NCI-H748 treated with DMSO at 0.1 percent for 48 hours (cell line): ENCODE measurements around the gene PDE5A.
A peak's percentile ranks its signal among the peaks of the same experiment; 100 is the strongest.

ENCODE experiments used
- DNase-seq: peaks from one replicate; lab custom pipeline; 2025; lab: John Stamatoyannopoulos, UW

The PDE5A gene

GRCh38 chr4:119521268-119521667 is 107.3 kb downstream of the PDE5A start:
- DNase-seq, result no peak

- no peak for DNase-seq
These were observed 109.6 kb downstream of the PDE5A start for GRCh38 chr4:119518915-119519410.

GRCh38 chr4:119518230-119518892 is 110.2 kb downstream of the PDE5A start:
- no peak for DNase-seq

- DNase-seq, result no peak
These were observed 111.0 kb downstream of the PDE5A start for GRCh38 chr4:119517361-119518229.

DNA sequence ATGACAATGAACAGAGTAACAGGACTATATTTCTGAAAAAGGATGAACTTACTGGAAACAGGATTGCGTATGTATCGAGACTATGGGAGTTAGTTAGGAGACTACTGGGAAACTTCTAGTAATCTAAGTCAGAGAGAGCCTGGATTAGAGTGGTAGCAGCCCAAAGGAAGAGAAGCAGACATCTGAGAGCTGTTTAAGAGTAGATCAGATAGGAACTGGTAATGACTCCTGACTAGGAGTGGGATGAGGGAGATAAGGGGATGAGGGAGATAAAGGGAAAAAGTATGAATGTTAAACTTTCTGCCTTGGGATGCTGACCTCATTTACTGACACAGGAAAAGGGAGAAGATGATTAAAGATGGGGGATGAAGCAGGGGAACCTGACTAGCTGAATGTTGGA is 116.2 kb downstream of the PDE5A start:
- no peak for DNase-seq

DNA sequence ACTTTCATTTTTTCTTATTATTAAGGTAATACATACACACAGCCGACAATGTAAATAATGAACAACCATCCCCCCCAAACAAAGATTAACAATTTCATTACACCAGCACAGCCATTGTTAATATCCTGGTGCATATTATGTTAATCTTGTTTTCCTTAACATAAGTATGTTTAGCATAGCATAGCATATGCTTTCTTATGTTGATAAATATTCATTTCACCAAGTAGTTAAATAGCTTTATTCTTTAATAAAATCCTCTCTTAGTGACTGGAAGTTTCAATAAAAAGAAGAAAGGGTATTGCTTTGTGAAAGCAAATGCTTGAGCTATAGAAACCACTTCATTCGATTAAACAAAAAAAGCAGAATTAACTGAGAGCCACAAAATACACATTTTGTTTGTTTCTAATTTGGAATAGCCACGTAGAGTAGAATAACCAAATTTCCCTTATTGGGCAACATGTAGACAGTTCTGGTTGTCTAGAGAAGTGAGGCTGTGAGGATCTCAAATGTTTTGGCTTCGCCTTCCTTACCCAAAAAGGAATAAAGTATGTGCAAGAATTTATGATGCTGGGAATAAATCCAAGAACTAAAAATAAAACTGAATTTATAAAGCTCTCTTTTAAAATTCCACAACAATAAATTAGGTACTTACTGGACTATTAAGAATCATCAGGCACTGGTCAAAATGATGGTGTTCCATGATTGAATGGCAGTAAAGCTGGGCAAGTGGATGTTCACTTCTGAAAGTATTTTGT is 118.0 kb downstream of the PDE5A start:
- no peak for DNase-seq

DNA sequence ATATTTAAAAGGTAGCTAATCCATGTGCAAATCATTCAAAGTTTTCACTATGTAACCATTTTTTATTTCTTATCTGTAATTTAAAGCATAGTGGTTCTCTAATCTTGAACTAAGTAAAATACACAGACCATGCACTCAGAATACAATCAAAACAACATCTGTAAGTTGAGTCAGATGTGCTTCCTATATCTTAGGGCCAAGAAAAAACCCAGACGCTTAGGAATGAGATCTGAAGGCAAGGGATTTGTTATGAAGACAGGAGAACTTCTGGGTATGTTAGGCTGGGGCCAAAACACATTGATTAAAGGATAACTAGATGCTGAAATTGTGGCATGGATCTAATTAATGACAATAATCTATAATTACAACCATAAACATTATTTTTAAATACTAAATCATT is 120.3 kb downstream of the PDE5A start:
- no peak for DNase-seq

DNA sequence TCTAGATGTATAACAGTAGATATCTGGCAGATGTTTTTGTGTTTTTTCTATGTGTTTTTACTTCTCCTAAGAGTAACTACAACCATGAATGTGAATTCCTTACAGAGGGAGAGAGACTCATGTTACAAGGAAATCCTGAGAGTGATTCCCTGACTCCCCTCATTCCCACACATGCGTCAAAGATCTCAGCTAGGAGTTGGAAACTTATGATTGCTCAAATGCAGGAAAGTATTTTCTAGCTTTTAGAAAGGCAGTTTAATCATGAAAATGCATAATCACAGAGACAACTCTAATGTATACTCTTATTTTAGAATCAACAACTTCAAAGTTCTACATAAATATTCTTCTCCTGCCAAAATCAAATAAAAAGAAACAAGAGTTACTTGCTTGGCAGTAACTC is 121.8 kb downstream of the PDE5A start:
- DNase-seq, result no peak

DNA sequence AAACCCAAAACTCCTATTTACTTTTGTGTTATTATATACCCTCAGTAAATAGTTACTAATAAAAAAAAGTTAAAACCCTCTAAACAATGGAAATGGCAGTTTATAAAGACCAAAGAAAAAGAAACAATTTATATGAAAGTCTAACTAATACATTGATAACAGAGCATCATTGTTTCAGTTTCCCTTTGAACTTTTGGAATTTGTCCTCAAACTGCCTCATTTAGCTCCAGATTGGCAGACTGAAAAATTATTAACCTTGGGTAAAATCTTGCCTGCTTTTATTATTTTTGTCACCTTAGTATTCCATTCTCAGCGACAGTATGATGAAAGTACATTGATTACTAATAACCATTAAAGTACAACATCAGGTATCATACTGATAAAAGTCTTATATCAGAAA is 124.0 kb downstream of the PDE5A start:
- DNase-seq, result no peak

GRCh38 chr4:119501740-119502139 is 126.9 kb downstream of the PDE5A start:
- DNase-seq, result no peak

- no peak for DNase-seq
These were observed 130.1 kb downstream of the PDE5A start for GRCh38 chr4:119498527-119498926.

DNA sequence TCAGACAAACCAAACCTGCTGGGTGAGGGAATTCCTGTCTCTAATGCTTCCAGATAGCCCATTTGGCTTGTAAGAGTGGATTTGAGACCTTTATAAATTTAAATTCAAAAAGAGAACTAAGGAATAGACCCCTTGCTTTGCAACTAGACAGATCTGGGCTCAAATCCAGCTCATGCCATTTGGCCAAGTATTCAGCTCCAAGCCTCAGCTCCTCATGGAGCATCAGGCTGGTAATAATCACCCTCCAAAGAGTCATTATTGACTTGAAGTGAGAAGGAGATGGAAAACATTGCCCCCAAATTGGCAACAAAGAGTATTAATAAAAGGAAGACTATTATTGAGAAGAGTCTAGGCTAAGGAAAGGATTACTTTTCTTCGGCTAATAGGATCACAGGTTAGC is 134.7 kb downstream of the PDE5A start:
- DNase-seq, result no peak

- DNase-seq, result no peak
These were observed 135.2 kb downstream of the PDE5A start for GRCh38 chr4:119493419-119493818.

DNA sequence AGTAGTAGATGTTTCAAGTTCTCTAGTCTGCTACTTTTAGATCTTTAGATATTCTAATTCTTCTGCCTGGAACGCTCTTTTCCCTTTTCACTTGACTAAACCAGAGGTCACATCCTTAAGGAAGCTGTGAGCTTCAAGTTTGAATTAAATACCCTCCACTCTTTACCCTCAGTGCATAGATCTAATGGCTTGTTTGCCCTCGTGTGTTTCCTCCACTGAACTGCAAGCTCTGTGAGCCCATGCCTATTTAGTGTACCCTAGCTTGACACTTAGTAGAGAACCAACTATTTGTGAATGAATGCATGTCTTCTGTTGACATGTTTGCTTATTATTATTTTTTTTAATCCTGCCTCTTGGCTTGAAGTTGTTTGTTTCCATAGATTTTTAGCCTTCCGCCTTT is 138.3 kb downstream of the PDE5A start:
- peak; percentile 6 for DNase-seq

DNA sequence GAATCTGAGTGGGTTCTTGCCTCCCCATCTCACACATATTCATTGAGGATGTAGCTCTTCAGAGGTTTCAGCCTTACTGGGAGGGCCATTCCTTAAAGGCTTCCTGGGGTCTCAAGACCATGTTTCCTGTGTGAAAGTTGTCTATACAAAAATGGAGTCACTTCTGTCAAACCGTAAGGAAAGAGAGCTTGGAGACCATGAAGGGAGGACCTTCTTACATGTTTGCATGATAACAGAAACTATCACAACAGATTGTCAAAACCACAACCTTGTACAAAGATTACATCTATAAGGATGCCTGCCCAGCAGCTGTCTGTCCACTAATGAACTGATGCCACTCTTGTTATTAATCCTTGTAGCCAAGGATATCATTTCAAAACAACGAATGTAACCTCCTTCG is 139.3 kb downstream of the PDE5A start:
- no peak for DNase-seq

DNA sequence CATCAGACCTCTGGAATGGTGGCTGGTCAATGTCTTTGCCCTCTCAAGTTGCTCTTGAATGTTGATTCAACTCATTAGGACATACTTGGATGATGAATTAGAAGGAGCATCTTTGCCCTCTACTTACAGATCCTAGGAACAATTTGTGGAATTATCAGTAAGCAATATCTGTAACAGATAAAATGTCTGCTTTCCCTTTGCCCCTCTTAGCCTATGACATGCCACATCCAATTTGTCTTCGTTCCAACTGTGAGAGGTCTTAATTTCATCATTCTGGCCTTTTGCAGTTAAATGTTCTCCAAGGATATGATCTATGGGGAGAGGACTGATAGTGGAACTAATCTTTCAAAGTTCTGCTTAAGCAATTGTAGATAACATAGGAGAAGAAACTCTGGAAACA is 148.3 kb downstream of the PDE5A start:
- DNase-seq, result no peak

DNA sequence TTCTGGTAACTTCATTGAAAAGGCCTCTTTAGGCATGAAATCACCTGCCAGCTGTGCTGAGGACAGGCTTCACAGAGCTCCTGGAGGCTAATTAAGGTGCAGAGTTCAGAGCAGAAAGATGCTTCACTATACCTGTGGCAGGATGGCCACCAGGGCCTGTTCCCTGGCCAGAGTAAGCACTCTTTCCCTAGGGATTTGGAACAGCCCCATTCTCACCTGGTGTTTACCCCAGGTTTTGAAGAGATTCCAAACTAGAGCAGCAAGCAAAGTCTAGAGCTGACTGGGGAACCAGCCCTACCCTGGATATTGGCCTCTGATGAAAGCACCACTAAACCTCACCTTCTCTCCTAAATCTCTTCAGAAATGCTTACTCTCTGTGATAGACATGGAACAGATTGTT is 148.8 kb downstream of the PDE5A start:
- DNase-seq, result no peak

DNA sequence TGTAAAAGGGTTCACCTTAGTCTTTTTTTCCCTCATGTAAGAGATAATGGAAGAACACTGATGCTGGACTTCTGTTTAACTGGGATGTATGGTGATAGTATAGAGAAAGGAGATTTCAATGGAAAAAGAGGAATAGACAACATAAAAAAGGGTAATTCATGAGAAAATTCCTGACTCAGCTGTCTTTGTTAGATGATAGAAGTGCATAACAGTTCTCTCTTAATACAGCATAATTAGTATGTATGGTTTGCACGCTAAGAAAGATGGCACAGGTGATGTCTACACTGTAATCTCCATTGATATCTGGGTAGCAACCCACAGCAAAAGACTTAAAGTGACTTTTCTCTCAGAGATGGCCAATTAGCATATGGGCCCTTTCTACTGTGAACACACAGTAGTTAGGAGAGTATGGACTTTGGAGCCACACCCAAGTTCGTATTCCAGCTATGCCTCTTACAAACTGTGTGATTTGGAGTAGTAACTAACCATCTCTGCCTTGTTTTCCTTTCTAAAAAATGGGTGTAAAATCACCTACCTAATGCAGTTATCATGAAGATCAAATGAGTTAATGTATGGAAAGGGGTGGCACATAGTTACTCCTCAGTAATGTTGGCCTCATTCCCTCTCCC is 149.3 kb downstream of the PDE5A start:
- no peak for DNase-seq

DNA sequence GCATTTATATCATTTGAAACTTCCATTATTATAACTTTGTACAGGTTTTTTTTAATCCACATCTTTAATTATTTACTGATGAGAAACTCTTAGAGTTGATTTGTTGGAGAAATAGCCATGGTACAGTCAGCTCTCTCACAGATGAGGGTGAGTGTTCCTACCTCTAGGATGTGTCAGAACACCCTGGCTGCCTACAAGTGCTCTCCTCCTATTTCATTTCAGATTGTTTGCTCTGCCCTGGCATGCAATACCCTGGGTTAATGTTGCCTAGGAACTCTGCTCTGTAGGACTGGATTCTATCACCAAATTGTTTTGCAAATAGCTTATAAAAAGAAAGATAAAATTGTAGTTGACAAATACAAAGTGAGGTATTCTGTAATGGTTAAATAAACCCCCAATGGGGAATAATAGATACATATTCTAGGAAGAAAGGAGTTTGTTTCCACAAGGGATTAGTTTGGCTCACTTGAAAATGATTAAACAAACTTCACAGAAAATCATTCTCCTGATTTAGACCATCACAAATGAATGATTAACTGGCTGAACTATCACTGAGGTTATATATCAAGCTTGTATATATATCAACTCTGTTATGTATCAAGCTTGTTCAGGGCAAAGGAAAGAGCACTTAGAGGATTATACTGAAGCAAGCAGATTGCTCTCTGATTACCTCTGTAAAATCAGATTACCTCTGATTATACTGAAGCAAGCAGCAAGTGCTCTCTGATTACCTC is 150.0 kb downstream of the PDE5A start:
- DNase-seq, result no peak

DNA sequence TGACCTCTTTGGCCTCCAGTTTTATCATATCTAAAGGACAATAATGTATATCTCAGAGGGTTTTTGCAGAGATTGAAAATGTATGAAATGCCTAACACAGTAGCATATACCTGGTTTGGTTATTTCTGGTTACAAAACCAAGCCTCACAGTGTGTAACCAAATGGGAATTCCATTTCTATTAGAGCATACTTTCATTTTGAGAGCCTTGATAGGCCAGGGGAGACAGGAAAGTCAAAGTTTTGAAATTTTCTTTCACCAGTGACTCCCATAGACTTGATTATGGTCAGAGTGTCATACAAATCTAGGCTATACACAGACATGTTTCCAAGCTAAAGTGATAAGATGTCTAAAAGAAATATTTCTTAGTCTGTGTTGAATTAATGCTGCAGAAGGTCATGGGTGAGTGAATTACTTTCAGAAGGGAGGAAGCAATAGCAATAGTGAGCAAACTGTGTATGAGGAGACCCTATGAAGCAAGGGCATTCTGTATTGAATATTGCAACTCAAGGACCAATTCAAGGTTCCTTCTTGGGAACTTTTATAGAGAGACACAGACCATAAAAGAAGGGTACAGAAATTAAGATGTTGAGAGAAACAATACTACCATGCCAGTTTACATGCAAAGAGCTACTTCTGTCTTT is 151.1 kb downstream of the PDE5A start:
- no peak for DNase-seq

- DNase-seq, result no peak
These were observed 157.3 kb downstream of the PDE5A start for GRCh38 chr4:119471259-119471658.
